K562 (cell line): ENCODE measurements around the gene PSPH. TPM values are rescaled to one million over a fixed set of nuclear protein-coding genes. Genes with fewer than 3 reads are reported as not detected.

Experiments used
- ATF4 ChIP-seq: fragments of 450-650 bp; formaldehyde crosslinking; IDR thresholded peaks from 2 replicates; pipeline ENCODE4 v1.4.0; 2022; ENCODE audit warnings: mild to moderate bottlenecking, moderate library complexity
- CAMTA2 ChIP-seq: fragments of 250-450 bp; sonication (Bioruptor Pico); conservative IDR thresholded peaks from 2 replicates; pipeline ENCODE4 v1.5.1; 2022
- CBFA2T3 ChIP-seq: fragments of 450-650 bp; IDR thresholded peaks from 2 replicates; pipeline ENCODE4 v1.6.1; 2017
- CHD1 ChIP-seq: fragments of 200-600 bp; sonication (generic); IDR thresholded peaks from one replicate; pipeline ENCODE4 v1.6.1; 2012; ENCODE audit warnings: mild to moderate bottlenecking, moderate library complexity, low read length, inconsistent platforms
- GABPA ChIP-seq: fragments of 200-800 bp; sonication (Bioruptor generic); conservative IDR thresholded peaks from 2 replicates; pipeline ENCODE4 v1.6.1; 2016; ENCODE audit warnings: low read depth, missing genetic modification characterization, missing compliant biosample characterization
- GATAD2B ChIP-seq: fragments of 450-650 bp; IDR thresholded peaks from 2 replicates; pipeline ENCODE4 v1.6.1; 2017; ENCODE audit warnings: mild to moderate bottlenecking, borderline replicate concordance
- HMGN3 ChIP-seq: IDR thresholded peaks from 2 replicates; pipeline ENCODE4 v1.6.1; 2011; ENCODE audit warnings: borderline replicate concordance, low read depth, mild to moderate bottlenecking, mixed read lengths, low read length; ENCODE audit not compliant: insufficient read length; ENCODE audit errors: extremely low read depth
- HNRNPLL ChIP-seq: fragments of 200-400 bp; formaldehyde crosslinking; IDR thresholded peaks from 2 replicates; pipeline ENCODE4 v1.6.1; 2017; ENCODE audit warnings: low read length, low read depth, mild to moderate bottlenecking; ENCODE audit not compliant: poor library complexity, severe bottlenecking
- ID3 ChIP-seq, 2 experiments: fragments of 250-450 bp in 1 of 2; fragments of 450-650 bp in 1 of 2; sonication (Bioruptor Pico) in 1 of 2; IDR thresholded peaks; 2 replicates each; pipeline versions ENCODE4 v1.6.1 to v1.8.0; 2016 to 2021; ENCODE audit warnings: mild to moderate bottlenecking in 2 of 2, moderate library complexity in 2 of 2, missing compliant biosample characterization in 1 of 2, missing genetic modification characterization in 1 of 2
- KDM5B ChIP-seq: fragments of 200-600 bp; sonication (generic); IDR thresholded peaks from 2 replicates; pipeline ENCODE4 v1.6.1; 2012; ENCODE audit warnings: low read depth, mild to moderate bottlenecking, moderate library complexity, low read length, control low read depth, inconsistent platforms; ENCODE audit not compliant: insufficient replicate concordance
- NR3C1 ChIP-seq: sonication (generic); formaldehyde crosslinking; IDR thresholded peaks from 2 replicates; pipeline ENCODE4 v1.8.1; 2022; ENCODE audit warnings: missing genetic modification reagents
- PCBP2 ChIP-seq: fragments of 200-400 bp; formaldehyde crosslinking; IDR thresholded peaks from 2 replicates; pipeline ENCODE4 v1.6.1; 2018; ENCODE audit warnings: low read length, low read depth, mild to moderate bottlenecking, moderate library complexity; ENCODE audit not compliant: poor library complexity, severe bottlenecking
- PHB ChIP-seq: fragments of 250-450 bp; sonication (Bioruptor Pico); IDR thresholded peaks from 2 replicates; pipeline ENCODE4 v1.5.0; 2021
- PHF20 ChIP-seq: fragments of 450-650 bp; IDR thresholded peaks from 2 replicates; pipeline ENCODE4 v1.6.1; 2018; ENCODE audit not compliant: partially characterized antibody
- PTBP1 ChIP-seq: fragments of 200-400 bp; formaldehyde crosslinking; IDR thresholded peaks from 2 replicates; pipeline ENCODE4 v1.6.1; 2017; ENCODE audit warnings: low read depth, low read length
- RCOR1 ChIP-seq, 2 experiments: IDR thresholded peaks; 2 replicates each; pipeline ENCODE4 v1.6.1; 2012; ENCODE audit warnings: low read depth in 2 of 2, low read length in 2 of 2, borderline replicate concordance in 1 of 2, improper control_type of control experiment in 1 of 2
- SIN3A ChIP-seq, 2 experiments: fragments of 150-350 bp in 1 of 2; IDR thresholded peaks; 2 replicates each; pipeline ENCODE4 v1.6.1; 2011 to 2016; ENCODE audit warnings: borderline replicate concordance in 2 of 2, low read depth in 2 of 2, low read length in 2 of 2, mild to moderate bottlenecking in 2 of 2, moderate library complexity in 2 of 2; ENCODE audit not compliant: control insufficient read depth in 1 of 2
- TRIM24 ChIP-seq, 2 experiments: fragments of 450-650 bp; IDR thresholded peaks; 2 replicates each; pipeline ENCODE4 v1.6.1; 2016
- ZNF124 ChIP-seq: sonication (generic); formaldehyde crosslinking; IDR thresholded peaks from 2 replicates; pipeline ENCODE4 v1.8.1; 2022; ENCODE audit warnings: missing genetic modification reagents
- polyA plus RNA-seq, 8 experiments: library from polyadenylated mRNA; depleted of rRNA in 4 of 8; stranded (reverse) in 5 of 8; unstranded in 3 of 8; fragments of >200 nt; fragmentation: Nextera tagmentation in 2 of 8; fragmentation: Illumina TruSeq in 1 of 8; extraction: Ambion mirVana in 2 of 8; extraction: Trizol in 1 of 8; gene quantifications; 2 replicates each; pipeline versions ENCODE4 v1.2.1 to v1.2.3, GENCODE V29; 2011 to 2014; ENCODE audit warnings: inconsistent platforms in 1 of 8, missing spikeins in 1 of 8
- total RNA-seq, 7 experiments: library from RNA; depleted of rRNA in 6 of 7; stranded (reverse); fragments of >200 nt in 6 of 7; fragmentation: Illumina TruSeq in 2 of 7; extraction: Trizol in 2 of 7; gene quantifications; 2 replicates each; pipeline versions ENCODE4 v1.2.1 to v1.2.3, GENCODE V29; 2011 to 2021; ENCODE audit warnings: low replicate concordance in 1 of 7

PSPH gene
- total and polyA plus RNA-seq, 9 of the 15 experiments (the other 6 are each of a cell fraction or from before 2014, with no cell fraction given), result 6.3 to 46.8 (median 20.2) TPM

- TF ChIP-seq ID3 (CRISPR knock-in tag; IDR thresholded peaks at IDR 0.05) (no peak), ID3 (tag; IDR thresholded peaks at IDR 0.05) (no peak), PHF20 (peak; percentile 51), HNRNPLL (no peak), CBFA2T3 (no peak), RCOR1 (IDR thresholded peaks at IDR 0.05; ENCODE audit: borderline replicate concordance in 1 of 2, low read depth in 2 of 2, low read length in 2 of 2) (0 out of 4 replicates have a peak, but pooled peaks of 1 of the 2 experiments have one; percentile 16), CHD1 (peak; percentile 62), GABPA (tag) (0 out of 2 replicates have a peak, but pooled peaks have one; percentile 22), ZNF124 (no peak), ATF4 (CRISPR knock-in tag) (0 out of 2 replicates have a peak, but pooled peaks have one; percentile 33), CAMTA2 (CRISPR knock-in tag) (no peak), TRIM24 (IDR thresholded peaks at IDR 0.05) (no peak), PCBP2 (no peak), KDM5B (peak; percentile 65), SIN3A (IDR thresholded peaks at IDR 0.05; ENCODE audit: borderline replicate concordance in 2 of 2, control insufficient read depth in 1 of 2, low read depth in 2 of 2, low read length in 2 of 2) (peak; percentile 31 to 47; a peak in 2 of 4 replicates), HMGN3 (peak; percentile 44), GATAD2B (peak; percentile 71; the same call in 1 of the 2 replicates), PTBP1 (no peak), PHB (CRISPR knock-in tag) (no peak), NR3C1 (CRISPR knock-in tag) (no peak)
These were observed 86.8 kb downstream of the PSPH start, which contains the start of gene NIPSNAP2 (continued) for GRCh38 chr7:55964261-55965099.
